HepG2 (cell line): ENCODE data around the gene ARL5A. TPM values are rescaled to one million over a fixed set of nuclear protein-coding genes. Genes with fewer than 3 reads are reported as not detected.

Experiments
- EHMT2 ChIP-seq: fragments of 200-600 bp; sonication (generic); IDR thresholded peaks from 2 replicates; pipeline ENCODE4 v1.7.0; 2017; ENCODE audit warnings: antibody characterized with exemption, low read depth, low read length, borderline replicate concordance
- HDAC2 ChIP-seq: sonication (generic); formaldehyde crosslinking; IDR thresholded peaks from 2 replicates; pipeline ENCODE4 v1.4.0; 2020; ENCODE audit warnings: missing genetic modification reagents
- SMC3 ChIP-seq: IDR thresholded peaks from 2 replicates; pipeline ENCODE4 v1.6.1; 2011; ENCODE audit warnings: low read length, improper control_type of control experiment
- TRIM24 ChIP-seq: sonication (generic); formaldehyde crosslinking; IDR thresholded peaks from 2 replicates; pipeline ENCODE4 v1.8.0; 2022; ENCODE audit warnings: mild to moderate bottlenecking, missing genetic modification reagents
- ZBTB40 ChIP-seq, 2 experiments: fragments of 450-650 bp in 1 of 2; sonication (generic) in 1 of 2; formaldehyde crosslinking in 1 of 2; IDR thresholded peaks; 2 replicates each; pipeline versions ENCODE4 v1.6.1 to v1.8.0; 2016 to 2022; ENCODE audit warnings: antibody characterized with exemption in 1 of 2, mild to moderate bottlenecking in 1 of 2, missing genetic modification reagents in 1 of 2
- ZMAT3 ChIP-seq: sonication (generic); formaldehyde crosslinking; conservative IDR thresholded peaks from 2 replicates; pipeline ENCODE4 v1.7.0; 2021; ENCODE audit warnings: missing genetic modification reagents
- ZNF232 ChIP-seq: sonication (generic); formaldehyde crosslinking; IDR thresholded peaks from 2 replicates; pipeline ENCODE4 v1.4.0; 2020; ENCODE audit warnings: missing genetic modification reagents, borderline replicate concordance
- ZNF775 ChIP-seq: sonication (generic); formaldehyde crosslinking; IDR thresholded peaks from 2 replicates; pipeline ENCODE4 v1.4.0; 2020; ENCODE audit warnings: missing genetic modification reagents, mild to moderate bottlenecking, moderate library complexity, borderline replicate concordance
- polyA plus RNA-seq, 8 experiments: library from polyadenylated mRNA; depleted of rRNA in 3 of 8; stranded (reverse) in 7 of 8; unstranded in 1 of 8; fragments of >200 nt; fragmentation: Illumina TruSeq in 4 of 8; extraction: Trizol in 4 of 8; gene quantifications; 2 replicates each; pipeline versions ENCODE4 v1.2.1 to v1.2.3, GENCODE V29; 2011 to 2016; ENCODE audit warnings: low read depth in 4 of 8, missing spikeins in 1 of 8, mixed read lengths in 1 of 8; ENCODE audit not compliant: insufficient read depth in 1 of 8
- total RNA-seq, 5 experiments: library from RNA; depleted of rRNA; stranded (reverse); fragments of >200 nt; fragmentation: Illumina TruSeq; extraction: Trizol; gene quantifications; 2 replicates each; pipeline ENCODE4 v1.2.3, GENCODE V29; 2016; ENCODE audit warnings: low read depth in 1 of 5
- TF ChIP-seq, protein P1 (sequence below): sonication (generic); formaldehyde crosslinking; IDR thresholded peaks from 2 replicates; pipeline ENCODE4 v1.8.1; 2022; ENCODE audit warnings: low read depth, mild to moderate bottlenecking, missing genetic modification reagents
- TF ChIP-seq, protein P2 (sequence below): sonication (generic); formaldehyde crosslinking; IDR thresholded peaks from 2 replicates; pipeline ENCODE4 v1.4.0; 2020; ENCODE audit warnings: mild to moderate bottlenecking, missing genetic modification reagents, borderline replicate concordance

ARL5A gene
- total and polyA plus RNA-seq, 2 of the 13 experiments (the other 11 are each of a cell fraction or from before 2014, with no cell fraction given), result 47.5 to 149 TPM

DNA sequence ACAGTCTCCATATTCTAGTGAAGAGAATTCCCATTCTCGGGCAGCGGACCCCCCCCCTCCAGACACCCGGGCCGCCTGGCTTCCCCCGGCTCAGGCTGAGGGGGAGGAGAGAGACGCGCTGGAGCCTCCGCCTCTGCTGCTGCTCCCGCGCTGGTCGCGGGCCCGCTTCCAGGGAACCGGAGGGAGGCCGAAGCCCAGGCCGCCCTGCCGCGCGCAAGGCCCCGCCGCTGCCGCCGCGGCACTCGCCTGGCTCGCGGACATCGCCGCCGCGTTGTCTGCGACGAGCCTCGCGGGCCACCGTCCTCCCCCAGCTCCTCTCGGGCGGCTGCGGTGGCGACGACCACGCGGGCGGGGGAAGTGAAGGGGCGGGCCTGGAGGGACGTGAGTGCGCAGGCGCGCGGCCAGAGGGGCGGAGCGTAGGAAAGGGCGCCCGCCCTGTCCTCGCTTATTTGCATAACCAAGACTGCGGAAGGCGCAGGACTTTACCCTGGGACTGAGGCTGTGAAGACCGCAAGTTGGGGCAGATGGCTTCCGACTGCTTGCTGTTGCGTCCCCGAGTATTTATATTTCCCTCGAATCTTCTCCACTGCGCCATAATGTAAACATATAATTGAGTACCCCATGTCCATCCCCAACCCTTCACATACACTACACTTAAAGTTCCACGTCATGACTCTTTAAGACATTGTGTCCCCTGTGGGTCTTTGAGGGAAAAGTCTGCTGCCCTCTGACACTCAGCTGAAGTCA, at the start of gene ARL5A (continued):
- no peak for TF ChIP-seq ZNF775 (CRISPR knock-in tag)
- TF ChIP-seq ZBTB40 (IDR thresholded peaks at IDR 0.05), result no peak
- no peak for TF ChIP-seq ZBTB40 (CRISPR knock-in tag; IDR thresholded peaks at IDR 0.05)
- no peak for TF ChIP-seq ZMAT3 (CRISPR knock-in tag)
- no peak for TF ChIP-seq SMC3
- no peak; the same call in 1 of the 2 replicates for TF ChIP-seq EHMT2
- TF ChIP-seq TRIM24 (CRISPR knock-in tag), result no peak
- TF ChIP-seq, protein P1, sequence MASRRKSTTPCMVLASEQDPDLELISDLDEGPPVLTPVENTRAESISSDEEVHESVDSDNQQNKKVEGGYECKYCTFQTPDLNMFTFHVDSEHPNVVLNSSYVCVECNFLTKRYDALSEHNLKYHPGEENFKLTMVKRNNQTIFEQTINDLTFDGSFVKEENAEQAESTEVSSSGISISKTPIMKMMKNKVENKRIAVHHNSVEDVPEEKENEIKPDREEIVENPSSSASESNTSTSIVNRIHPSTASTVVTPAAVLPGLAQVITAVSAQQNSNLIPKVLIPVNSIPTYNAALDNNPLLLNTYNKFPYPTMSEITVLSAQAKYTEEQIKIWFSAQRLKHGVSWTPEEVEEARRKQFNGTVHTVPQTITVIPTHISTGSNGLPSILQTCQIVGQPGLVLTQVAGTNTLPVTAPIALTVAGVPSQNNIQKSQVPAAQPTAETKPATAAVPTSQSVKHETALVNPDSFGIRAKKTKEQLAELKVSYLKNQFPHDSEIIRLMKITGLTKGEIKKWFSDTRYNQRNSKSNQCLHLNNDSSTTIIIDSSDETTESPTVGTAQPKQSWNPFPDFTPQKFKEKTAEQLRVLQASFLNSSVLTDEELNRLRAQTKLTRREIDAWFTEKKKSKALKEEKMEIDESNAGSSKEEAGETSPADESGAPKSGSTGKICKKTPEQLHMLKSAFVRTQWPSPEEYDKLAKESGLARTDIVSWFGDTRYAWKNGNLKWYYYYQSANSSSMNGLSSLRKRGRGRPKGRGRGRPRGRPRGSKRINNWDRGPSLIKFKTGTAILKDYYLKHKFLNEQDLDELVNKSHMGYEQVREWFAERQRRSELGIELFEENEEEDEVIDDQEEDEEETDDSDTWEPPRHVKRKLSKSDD (CRISPR knock-in tag), result no peak
- TF ChIP-seq, protein P2, sequence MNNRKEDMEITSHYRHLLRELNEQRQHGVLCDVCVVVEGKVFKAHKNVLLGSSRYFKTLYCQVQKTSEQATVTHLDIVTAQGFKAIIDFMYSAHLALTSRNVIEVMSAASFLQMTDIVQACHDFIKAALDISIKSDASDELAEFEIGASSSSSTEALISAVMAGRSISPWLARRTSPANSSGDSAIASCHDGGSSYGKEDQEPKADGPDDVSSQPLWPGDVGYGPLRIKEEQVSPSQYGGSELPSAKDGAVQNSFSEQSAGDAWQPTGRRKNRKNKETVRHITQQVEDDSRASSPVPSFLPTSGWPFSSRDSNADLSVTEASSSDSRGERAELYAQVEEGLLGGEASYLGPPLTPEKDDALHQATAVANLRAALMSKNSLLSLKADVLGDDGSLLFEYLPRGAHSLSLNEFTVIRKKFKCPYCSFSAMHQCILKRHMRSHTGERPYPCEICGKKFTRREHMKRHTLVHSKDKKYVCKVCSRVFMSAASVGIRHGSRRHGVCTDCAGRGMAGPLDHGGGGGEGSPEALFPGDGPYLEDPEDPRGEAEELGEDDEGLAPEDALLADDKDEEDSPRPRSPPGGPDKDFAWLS (CRISPR knock-in tag), result no peak
- TF ChIP-seq ZNF232 (CRISPR knock-in tag), result 0 out of 2 replicates have a peak, but pooled peaks have one; percentile 53
- peak; percentile 64 for TF ChIP-seq HDAC2 (CRISPR knock-in tag)
